K562 (cell line): ENCODE data around the gene SLC13A3. TPM values are rescaled to one million over a fixed set of nuclear protein-coding genes. Genes with fewer than 3 reads are reported as not detected.
A peak's percentile ranks its signal among the peaks of the same experiment; 100 is the strongest.

Source experiments
- BRD9 ChIP-seq: fragments of 450-650 bp; IDR thresholded peaks from 2 replicates; pipeline ENCODE4 v1.6.1; 2018; ENCODE audit warnings: low read depth; ENCODE audit not compliant: partially characterized antibody
- DNMT1 ChIP-seq: fragments of 450-650 bp; IDR thresholded peaks from 2 replicates; pipeline ENCODE4 v1.6.1; 2016; ENCODE audit warnings: antibody characterized with exemption, mild to moderate bottlenecking
- ETS2 ChIP-seq: IDR thresholded peaks from 2 replicates; pipeline ENCODE4 v1.6.1; 2016; ENCODE audit warnings: borderline replicate concordance, missing genetic modification characterization, mild to moderate bottlenecking, moderate library complexity, missing compliant biosample characterization; ENCODE audit not compliant: poor library complexity, severe bottlenecking
- FOXA3 ChIP-seq, 2 experiments: fragments of 450-650 bp in 1 of 2; sonication (generic) in 1 of 2; formaldehyde crosslinking; IDR thresholded peaks in 1 of 2; conservative IDR thresholded peaks in 1 of 2; 2 replicates each; pipeline versions ENCODE4 v1.4.0 to v1.8.0; 2020 to 2022; ENCODE audit warnings: mild to moderate bottlenecking in 2 of 2, missing genetic modification reagents in 1 of 2
- HDAC3 ChIP-seq: fragments of 450-650 bp; IDR thresholded peaks from 2 replicates; pipeline ENCODE4 v1.6.1; 2018; ENCODE audit warnings: borderline replicate concordance, mild to moderate bottlenecking, moderate library complexity; ENCODE audit not compliant: partially characterized antibody
- HOXB6 ChIP-seq: fragments of 250-450 bp; sonication (Bioruptor Pico); IDR thresholded peaks from 2 replicates; pipeline ENCODE4 v1.5.1; 2022; ENCODE audit warnings: mild to moderate bottlenecking, borderline replicate concordance
- LEF1 ChIP-seq: fragments of 450-650 bp; IDR thresholded peaks from 2 replicates; pipeline ENCODE4 v1.6.1; 2016; ENCODE audit warnings: mild to moderate bottlenecking
- MCM3 ChIP-seq: fragments of 450-650 bp; IDR thresholded peaks from 2 replicates; pipeline ENCODE4 v1.6.1; 2016
- RBBP5 ChIP-seq: fragments of 200-600 bp; sonication (generic); IDR thresholded peaks from 2 replicates; pipeline ENCODE4 v1.6.1; 2012; ENCODE audit warnings: borderline replicate concordance, mild to moderate bottlenecking, low read length, control low read depth, inconsistent platforms; ENCODE audit not compliant: insufficient read depth, poor library complexity, severe bottlenecking
- RBM17 ChIP-seq: fragments of 200-400 bp; formaldehyde crosslinking; IDR thresholded peaks from 2 replicates; pipeline ENCODE4 v1.6.1; 2017; ENCODE audit warnings: low read depth, mild to moderate bottlenecking, low read length, borderline replicate concordance
- SPI1 ChIP-seq: IDR thresholded peaks from 2 replicates; pipeline ENCODE4 v1.6.1; 2011; ENCODE audit warnings: low read depth, low read length, control low read depth, borderline replicate concordance
- TOE1 ChIP-seq, 2 experiments: fragments of 450-650 bp in 1 of 2; sonication (generic) in 1 of 2; formaldehyde crosslinking in 1 of 2; IDR thresholded peaks; 2 replicates each; pipeline versions ENCODE4 v1.7.1 to v1.8.0; 2016 to 2022; ENCODE audit warnings: borderline replicate concordance in 2 of 2, mild to moderate bottlenecking in 2 of 2, antibody characterized with exemption in 1 of 2, inconsistent platforms in 1 of 2, low read depth in 1 of 2, missing genetic modification reagents in 1 of 2, moderate library complexity in 1 of 2
- U2AF2 ChIP-seq: fragments of 200-400 bp; formaldehyde crosslinking; optimal IDR thresholded peaks from 2 replicates; pipeline ENCODE3; 2017; ENCODE audit warnings: low read depth, mild to moderate bottlenecking, low read length
- ZNF174 ChIP-seq: fragments of 250-450 bp; sonication (Bioruptor Pico); IDR thresholded peaks from 2 replicates; pipeline ENCODE4 v1.4.0; 2020; ENCODE audit warnings: mild to moderate bottlenecking
- ZNF282 ChIP-seq: sonication (generic); formaldehyde crosslinking; IDR thresholded peaks from 2 replicates; pipeline ENCODE4 v1.8.1; 2023; ENCODE audit warnings: missing genetic modification reagents
- polyA plus RNA-seq, 8 experiments: library from polyadenylated mRNA; depleted of rRNA in 4 of 8; stranded (reverse) in 5 of 8; unstranded in 3 of 8; fragments of >200 nt; fragmentation: Nextera tagmentation in 2 of 8; fragmentation: Illumina TruSeq in 1 of 8; extraction: Ambion mirVana in 2 of 8; extraction: Trizol in 1 of 8; gene quantifications; 2 replicates each; pipeline versions ENCODE4 v1.2.1 to v1.2.3, GENCODE V29; 2011 to 2014; ENCODE audit warnings: inconsistent platforms in 1 of 8, missing spikeins in 1 of 8
- total RNA-seq, 7 experiments: library from RNA; depleted of rRNA in 6 of 7; stranded (reverse); fragments of >200 nt in 6 of 7; fragmentation: Illumina TruSeq in 2 of 7; extraction: Trizol in 2 of 7; gene quantifications; 2 replicates each; pipeline versions ENCODE4 v1.2.1 to v1.2.3, GENCODE V29; 2011 to 2021; ENCODE audit warnings: low replicate concordance in 1 of 7
- TF ChIP-seq, protein P1 (sequence below): sonication (generic); formaldehyde crosslinking; IDR thresholded peaks from 2 replicates; pipeline ENCODE4 v1.8.0; 2022; ENCODE audit warnings: missing genetic modification reagents, mild to moderate bottlenecking, borderline replicate concordance
- TF ChIP-seq, protein P2 (sequence below): sonication (generic); formaldehyde crosslinking; IDR thresholded peaks from 2 replicates; pipeline ENCODE4 v1.8.1; 2023; ENCODE audit warnings: mild to moderate bottlenecking, missing genetic modification reagents
- TF ChIP-seq, protein P3 (sequence below), 2 experiments: fragments of 450-650 bp in 1 of 2; IDR thresholded peaks; 2 replicates each; pipeline ENCODE4 v1.6.1; 2011 to 2017; ENCODE audit warnings: low read depth in 2 of 2, antibody characterized with exemption in 1 of 2, borderline replicate concordance in 1 of 2, low read length in 1 of 2, mild to moderate bottlenecking in 1 of 2, mixed read lengths in 1 of 2; ENCODE audit not compliant: control insufficient read depth in 1 of 2

SLC13A3 gene
- total and polyA plus RNA-seq, 9 of the 15 experiments (the other 6 are each of a cell fraction or from before 2014, with no cell fraction given), result 5.5 to 16.4 (median 8.5) TPM

DNA sequence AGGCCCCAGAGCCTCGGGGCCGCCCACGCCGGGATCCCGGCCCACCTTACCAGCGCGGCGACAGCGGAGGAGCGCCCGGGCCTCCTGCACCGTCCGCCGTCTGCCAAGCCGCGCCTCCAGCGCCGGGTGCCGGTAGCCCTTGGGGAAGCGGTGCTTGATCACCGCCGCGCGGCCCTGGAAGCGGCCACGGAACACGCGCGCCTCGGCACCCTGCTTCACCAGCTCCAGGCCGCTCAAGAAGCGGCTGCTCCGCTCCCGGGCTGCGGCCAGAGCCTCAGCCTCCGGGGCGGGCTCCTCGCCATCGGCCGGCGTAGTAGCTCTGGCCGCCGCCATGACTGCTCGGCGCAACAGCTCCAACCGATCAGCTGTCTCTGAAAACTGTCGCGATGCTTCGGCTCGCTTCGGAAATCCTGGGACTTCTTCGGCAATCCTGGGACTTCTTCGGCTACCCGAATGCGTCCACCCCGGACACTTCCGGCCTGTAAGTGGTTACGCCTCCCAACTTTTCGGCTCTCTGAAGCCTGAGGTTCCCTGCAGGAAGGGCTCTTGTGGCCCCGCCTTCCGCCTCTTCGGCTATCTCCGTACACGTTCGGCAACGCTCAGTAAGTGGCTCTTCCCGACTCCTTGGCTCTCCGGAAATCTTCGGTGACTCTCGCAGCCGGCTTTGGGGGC, 38.0 kb upstream of the SLC13A3 start, which contains the start of gene TP53RK (continued):
- TF ChIP-seq, protein P1, sequence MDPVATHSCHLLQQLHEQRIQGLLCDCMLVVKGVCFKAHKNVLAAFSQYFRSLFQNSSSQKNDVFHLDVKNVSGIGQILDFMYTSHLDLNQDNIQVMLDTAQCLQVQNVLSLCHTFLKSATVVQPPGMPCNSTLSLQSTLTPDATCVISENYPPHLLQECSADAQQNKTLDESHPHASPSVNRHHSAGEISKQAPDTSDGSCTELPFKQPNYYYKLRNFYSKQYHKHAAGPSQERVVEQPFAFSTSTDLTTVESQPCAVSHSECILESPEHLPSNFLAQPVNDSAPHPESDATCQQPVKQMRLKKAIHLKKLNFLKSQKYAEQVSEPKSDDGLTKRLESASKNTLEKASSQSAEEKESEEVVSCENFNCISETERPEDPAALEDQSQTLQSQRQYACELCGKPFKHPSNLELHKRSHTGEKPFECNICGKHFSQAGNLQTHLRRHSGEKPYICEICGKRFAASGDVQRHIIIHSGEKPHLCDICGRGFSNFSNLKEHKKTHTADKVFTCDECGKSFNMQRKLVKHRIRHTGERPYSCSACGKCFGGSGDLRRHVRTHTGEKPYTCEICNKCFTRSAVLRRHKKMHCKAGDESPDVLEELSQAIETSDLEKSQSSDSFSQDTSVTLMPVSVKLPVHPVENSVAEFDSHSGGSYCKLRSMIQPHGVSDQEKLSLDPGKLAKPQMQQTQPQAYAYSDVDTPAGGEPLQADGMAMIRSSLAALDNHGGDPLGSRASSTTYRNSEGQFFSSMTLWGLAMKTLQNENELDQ, result no peak
- no peak for TF ChIP-seq DNMT1
- TF ChIP-seq BRD9, result no peak
- TF ChIP-seq ETS2 (tag), result no peak
- TF ChIP-seq MCM3, result no peak
- no peak for TF ChIP-seq U2AF2
- no peak for TF ChIP-seq HDAC3
- TF ChIP-seq, protein P2, sequence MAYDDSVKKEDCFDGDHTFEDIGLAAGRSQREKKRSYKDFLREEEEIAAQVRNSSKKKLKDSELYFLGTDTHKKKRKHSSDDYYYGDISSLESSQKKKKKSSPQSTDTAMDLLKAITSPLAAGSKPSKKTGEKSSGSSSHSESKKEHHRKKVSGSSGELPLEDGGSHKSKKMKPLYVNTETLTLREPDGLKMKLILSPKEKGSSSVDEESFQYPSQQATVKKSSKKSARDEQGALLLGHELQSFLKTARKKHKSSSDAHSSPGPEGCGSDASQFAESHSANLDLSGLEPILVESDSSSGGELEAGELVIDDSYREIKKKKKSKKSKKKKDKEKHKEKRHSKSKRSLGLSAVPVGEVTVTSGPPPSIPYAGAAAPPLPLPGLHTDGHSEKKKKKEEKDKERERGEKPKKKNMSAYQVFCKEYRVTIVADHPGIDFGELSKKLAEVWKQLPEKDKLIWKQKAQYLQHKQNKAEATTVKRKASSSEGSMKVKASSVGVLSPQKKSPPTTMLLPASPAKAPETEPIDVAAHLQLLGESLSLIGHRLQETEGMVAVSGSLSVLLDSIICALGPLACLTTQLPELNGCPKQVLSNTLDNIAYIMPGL (CRISPR knock-in tag), result peak; percentile 82; the same call in 1 of the 2 replicates
- TF ChIP-seq HOXB6 (CRISPR knock-in tag), result no peak
- TF ChIP-seq, protein P3, sequence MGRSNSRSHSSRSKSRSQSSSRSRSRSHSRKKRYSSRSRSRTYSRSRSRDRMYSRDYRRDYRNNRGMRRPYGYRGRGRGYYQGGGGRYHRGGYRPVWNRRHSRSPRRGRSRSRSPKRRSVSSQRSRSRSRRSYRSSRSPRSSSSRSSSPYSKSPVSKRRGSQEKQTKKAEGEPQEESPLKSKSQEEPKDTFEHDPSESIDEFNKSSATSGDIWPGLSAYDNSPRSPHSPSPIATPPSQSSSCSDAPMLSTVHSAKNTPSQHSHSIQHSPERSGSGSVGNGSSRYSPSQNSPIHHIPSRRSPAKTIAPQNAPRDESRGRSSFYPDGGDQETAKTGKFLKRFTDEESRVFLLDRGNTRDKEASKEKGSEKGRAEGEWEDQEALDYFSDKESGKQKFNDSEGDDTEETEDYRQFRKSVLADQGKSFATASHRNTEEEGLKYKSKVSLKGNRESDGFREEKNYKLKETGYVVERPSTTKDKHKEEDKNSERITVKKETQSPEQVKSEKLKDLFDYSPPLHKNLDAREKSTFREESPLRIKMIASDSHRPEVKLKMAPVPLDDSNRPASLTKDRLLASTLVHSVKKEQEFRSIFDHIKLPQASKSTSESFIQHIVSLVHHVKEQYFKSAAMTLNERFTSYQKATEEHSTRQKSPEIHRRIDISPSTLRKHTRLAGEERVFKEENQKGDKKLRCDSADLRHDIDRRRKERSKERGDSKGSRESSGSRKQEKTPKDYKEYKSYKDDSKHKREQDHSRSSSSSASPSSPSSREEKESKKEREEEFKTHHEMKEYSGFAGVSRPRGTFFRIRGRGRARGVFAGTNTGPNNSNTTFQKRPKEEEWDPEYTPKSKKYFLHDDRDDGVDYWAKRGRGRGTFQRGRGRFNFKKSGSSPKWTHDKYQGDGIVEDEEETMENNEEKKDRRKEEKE (IDR thresholded peaks at IDR 0.05; ENCODE audit: borderline replicate concordance in 1 of 2, control insufficient read depth in 1 of 2, low read depth in 2 of 2, low read length in 1 of 2), result no peak
- TF ChIP-seq RBBP5, result peak; percentile 94
- TF ChIP-seq FOXA3 (CRISPR knock-in tag; conservative IDR thresholded peaks at IDR 0.05 in 1 of 2, IDR thresholded peaks at IDR 0.05 in 1 of 2), result no peak
- no peak for TF ChIP-seq ZNF282 (CRISPR knock-in tag)
- TF ChIP-seq ZNF174, result no peak
- no peak for TF ChIP-seq TOE1 (IDR thresholded peaks at IDR 0.05; ENCODE audit: borderline replicate concordance)
- TF ChIP-seq TOE1 (CRISPR knock-in tag; IDR thresholded peaks at IDR 0.05; ENCODE audit: borderline replicate concordance, low read depth), result no peak
- TF ChIP-seq SPI1, result peak; percentile 15; the same call in 1 of the 2 replicates
- TF ChIP-seq RBM17, result no peak
- TF ChIP-seq LEF1, result no peak
